Measurements from ENCODE around the gene RPP40.
"Not testable (repeated sequence)": the region's sequence is repeated elsewhere in the genome, so short reads cannot be mapped to it uniquely, and the experiment has no call there.

RPP40 gene

GRCh38 chr6:5034328-5034727 lies 30.5 kb upstream of the RPP40 start:
- DNase-seq (ENCODE audit: low read depth, low spot score), result no peak
- Histone ChIP-seq H3K4me3 (ENCODE audit: low read length) (no peak overlapping the region), H3K4me1 (ENCODE audit: control insufficient read depth, insufficient read depth, low read length) (peaks cover 9% of the 10 kb centered on the region), H3K27ac (ENCODE audit: low read length) (no peak overlapping the region), H3K9me3 (ENCODE audit: control insufficient read depth, insufficient read depth, low read length) (no peaks in the 10 kb centered on the region), H3K27me3 (ENCODE audit: control insufficient read depth, insufficient read depth, low read length) (no peaks in the 10 kb centered on the region), H3K36me3 (ENCODE audit: control insufficient read depth, insufficient read depth, low read length) (no peaks in the 10 kb centered on the region)
- WGBS (ENCODE audit: insufficient coverage, insufficient read length), result no CpG with 5 or more reads among the region's 7 CpGs

GRCh38 chr6:5033214-5033904 lies 29.5 kb upstream of the RPP40 start:
- not testable (repeated sequence) for H3K27ac ChIP-seq (ENCODE audit: low read length); H3K36me3 ChIP-seq (ENCODE audit: control insufficient read depth, insufficient read depth, low read length); H3K27me3 ChIP-seq (ENCODE audit: control insufficient read depth, insufficient read depth, low read length); H3K4me1 ChIP-seq (ENCODE audit: control insufficient read depth, insufficient read depth, low read length); H3K4me3 ChIP-seq (ENCODE audit: low read length); H3K9me3 ChIP-seq (ENCODE audit: control insufficient read depth, insufficient read depth, low read length); DNase-seq (ENCODE audit: low read depth, low spot score)
- WGBS (ENCODE audit: insufficient coverage, insufficient read length), result no CpG with 5 or more reads among the region's 14 CpGs

- H3K27me3 ChIP-seq (ENCODE audit: control insufficient read depth, insufficient read depth, low read length); H3K9me3 ChIP-seq (ENCODE audit: control insufficient read depth, insufficient read depth, low read length); H3K4me3 ChIP-seq (ENCODE audit: low read length); H3K4me1 ChIP-seq (ENCODE audit: control insufficient read depth, insufficient read depth, low read length); DNase-seq (ENCODE audit: low read depth, low spot score); H3K27ac ChIP-seq (ENCODE audit: low read length); H3K36me3 ChIP-seq (ENCODE audit: control insufficient read depth, insufficient read depth, low read length): not testable (repeated sequence)
- no CpG with 5 or more reads among the region's 13 CpGs for WGBS (ENCODE audit: insufficient coverage, insufficient read length)
These were observed 28.9 kb upstream of the RPP40 start for GRCh38 chr6:5032706-5033105.

GRCh38 chr6:5031150-5031549 lies 27.3 kb upstream of the RPP40 start:
- no peaks in the 10 kb centered on the region for H3K9me3 ChIP-seq (ENCODE audit: control insufficient read depth, insufficient read depth, low read length)
- no peak overlapping the region for H3K27ac ChIP-seq (ENCODE audit: low read length)
- H3K27me3 ChIP-seq (ENCODE audit: control insufficient read depth, insufficient read depth, low read length), result no peaks in the 10 kb centered on the region
- WGBS (ENCODE audit: insufficient coverage, insufficient read length), result no CpG with 5 or more reads among the region's 6 CpGs
- H3K4me1 ChIP-seq (ENCODE audit: control insufficient read depth, insufficient read depth, low read length), result peaks cover 4% of the 10 kb centered on the region; the same call in 1 of the 2 replicates
- no peak for DNase-seq (ENCODE audit: low read depth, low spot score)
- H3K4me3 ChIP-seq (ENCODE audit: low read length), result no peak overlapping the region
- no peaks in the 10 kb centered on the region for H3K36me3 ChIP-seq (ENCODE audit: control insufficient read depth, insufficient read depth, low read length)

- WGBS (ENCODE audit: insufficient coverage, insufficient read length), result no CpG with 5 or more reads among the region's 13 CpGs
- no peak overlapping the region for H3K4me3 ChIP-seq (ENCODE audit: low read length)
- H3K36me3 ChIP-seq (ENCODE audit: control insufficient read depth, insufficient read depth, low read length), result no peaks in the 10 kb centered on the region
- no peaks in the 10 kb centered on the region for H3K9me3 ChIP-seq (ENCODE audit: control insufficient read depth, insufficient read depth, low read length)
- H3K27ac ChIP-seq (ENCODE audit: low read length), result no peak overlapping the region
- DNase-seq (ENCODE audit: low read depth, low spot score), result peak; percentile 94
- H3K27me3 ChIP-seq (ENCODE audit: control insufficient read depth, insufficient read depth, low read length), result no peaks in the 10 kb centered on the region
- H3K4me1 ChIP-seq (ENCODE audit: control insufficient read depth, insufficient read depth, low read length), result peaks cover 7% of the 10 kb centered on the region; the same call in 1 of the 2 replicates
These were observed 26.8 kb upstream of the RPP40 start for GRCh38 chr6:5030596-5031136.

- DNase-seq (ENCODE audit: low read depth, low spot score), result no peak
- WGBS (ENCODE audit: insufficient coverage, insufficient read length), result no CpG with 5 or more reads among the region's 5 CpGs
- H3K9me3 ChIP-seq (ENCODE audit: control insufficient read depth, insufficient read depth, low read length), result no peaks in the 10 kb centered on the region
- no peak overlapping the region for H3K4me3 ChIP-seq (ENCODE audit: low read length)
- H3K27me3 ChIP-seq (ENCODE audit: control insufficient read depth, insufficient read depth, low read length), result no peaks in the 10 kb centered on the region
- H3K36me3 ChIP-seq (ENCODE audit: control insufficient read depth, insufficient read depth, low read length), result no peaks in the 10 kb centered on the region
- peaks cover 7% of the 10 kb centered on the region; the same call in 1 of the 2 replicates for H3K4me1 ChIP-seq (ENCODE audit: control insufficient read depth, insufficient read depth, low read length)
- H3K27ac ChIP-seq (ENCODE audit: low read length), result no peak overlapping the region
These were observed 25.8 kb upstream of the RPP40 start for GRCh38 chr6:5029609-5030008.

GRCh38 chr6:5028921-5029320 lies 25.1 kb upstream of the RPP40 start:
- no peaks in the 10 kb centered on the region for H3K9me3 ChIP-seq (ENCODE audit: control insufficient read depth, insufficient read depth, low read length)
- no peak for DNase-seq (ENCODE audit: low read depth, low spot score)
- no peaks in the 10 kb centered on the region for H3K36me3 ChIP-seq (ENCODE audit: control insufficient read depth, insufficient read depth, low read length)
- peaks cover 7% of the 10 kb centered on the region; the same call in 1 of the 2 replicates for H3K4me1 ChIP-seq (ENCODE audit: control insufficient read depth, insufficient read depth, low read length)
- no peak overlapping the region for H3K4me3 ChIP-seq (ENCODE audit: low read length)
- WGBS (ENCODE audit: insufficient coverage, insufficient read length), result no CpG with 5 or more reads among the region's 5 CpGs
- H3K27me3 ChIP-seq (ENCODE audit: control insufficient read depth, insufficient read depth, low read length), result no peaks in the 10 kb centered on the region
- H3K27ac ChIP-seq (ENCODE audit: low read length), result no peak overlapping the region

- Histone ChIP-seq H3K36me3 (ENCODE audit: control insufficient read depth, insufficient read depth, low read length) (no peaks in the 10 kb centered on the region), H3K27ac (ENCODE audit: low read length) (no peak overlapping the region), H3K4me3 (ENCODE audit: low read length) (no peak overlapping the region), H3K27me3 (ENCODE audit: control insufficient read depth, insufficient read depth, low read length) (no peaks in the 10 kb centered on the region), H3K9me3 (ENCODE audit: control insufficient read depth, insufficient read depth, low read length) (no peaks in the 10 kb centered on the region), H3K4me1 (ENCODE audit: control insufficient read depth, insufficient read depth, low read length) (peaks cover 7% of the 10 kb centered on the region; the same call in 1 of the 2 replicates)
- WGBS (ENCODE audit: insufficient coverage, insufficient read length), result no CpG with 5 or more reads among the region's 7 CpGs
- DNase-seq (ENCODE audit: low read depth, low spot score), result no peak
These were observed 24.5 kb upstream of the RPP40 start for GRCh38 chr6:5028301-5028700.

- no peaks in the 10 kb centered on the region for H3K9me3 ChIP-seq (ENCODE audit: control insufficient read depth, insufficient read depth, low read length)
- H3K27ac ChIP-seq (ENCODE audit: low read length), result no peak overlapping the region
- no peaks in the 10 kb centered on the region for H3K36me3 ChIP-seq (ENCODE audit: control insufficient read depth, insufficient read depth, low read length)
- WGBS (ENCODE audit: insufficient coverage, insufficient read length), result no CpG with 5 or more reads among the region's 35 CpGs
- H3K4me1 ChIP-seq (ENCODE audit: control insufficient read depth, insufficient read depth, low read length), result peaks cover 7% of the 10 kb centered on the region; the same call in 1 of the 2 replicates
- H3K27me3 ChIP-seq (ENCODE audit: control insufficient read depth, insufficient read depth, low read length), result no peaks in the 10 kb centered on the region
- peak overlapping the region; percentile 40 for H3K4me3 ChIP-seq (ENCODE audit: low read length)
- no peak for DNase-seq (ENCODE audit: low read depth, low spot score)
These were observed 22.3 kb upstream of the RPP40 start for GRCh38 chr6:5025911-5026819.

- Histone ChIP-seq H3K4me1 (ENCODE audit: control insufficient read depth, insufficient read depth, low read length) (peaks cover 7% of the 10 kb centered on the region; the same call in 1 of the 2 replicates), H3K27me3 (ENCODE audit: control insufficient read depth, insufficient read depth, low read length) (no peaks in the 10 kb centered on the region), H3K9me3 (ENCODE audit: control insufficient read depth, insufficient read depth, low read length) (no peaks in the 10 kb centered on the region), H3K4me3 (ENCODE audit: low read length) (no peak overlapping the region), H3K27ac (ENCODE audit: low read length) (no peak overlapping the region), H3K36me3 (ENCODE audit: control insufficient read depth, insufficient read depth, low read length) (no peaks in the 10 kb centered on the region)
- no CpG with 5 or more reads among the region's 8 CpGs for WGBS (ENCODE audit: insufficient coverage, insufficient read length)
- no peak for DNase-seq (ENCODE audit: low read depth, low spot score)
These were observed 20.1 kb upstream of the RPP40 start for GRCh38 chr6:5023923-5024322.
